Iris pigment epithelial cell (primary cell): ENCODE measurements around the gene SAV1.
"Not testable (repeated sequence)": the region's sequence is repeated elsewhere in the genome, so short reads cannot be mapped to it uniquely, and the experiment has no call there.

Experiments
- DNase-seq: peaks from one replicate; pipeline ENCODE4 v3.0.0-alpha.2; 2011; ENCODE audit warnings: low read depth

The SAV1 gene

GRCh38 chr14:50665300-50665699 is 2.8 kb downstream of the SAV1 start:
- DNase-seq: not testable (repeated sequence)

GRCh38 chr14:50664579-50664978 is 3.5 kb downstream of the SAV1 start:
- not testable (repeated sequence) for DNase-seq

GRCh38 chr14:50659327-50659974 is 8.7 kb downstream of the SAV1 start:
- no peak for DNase-seq

GRCh38 chr14:50658203-50658602 is 9.9 kb downstream of the SAV1 start:
- DNase-seq: peak; percentile 74

- DNase-seq: no peak
Measured at GRCh38 chr14:50657753-50658152, 10.4 kb downstream of the SAV1 start.

- peak; percentile 24 for DNase-seq
Measured at GRCh38 chr14:50656776-50657175, 11.3 kb downstream of the SAV1 start.

- DNase-seq: no peak
Measured at GRCh38 chr14:50649691-50650090, 18.4 kb downstream of the SAV1 start.

- peak; percentile 18 for DNase-seq
Measured at GRCh38 chr14:50647753-50648152, 20.4 kb downstream of the SAV1 start.

GRCh38 chr14:50647282-50647681 is 20.8 kb downstream of the SAV1 start:
- no peak for DNase-seq

- peak; percentile 14 for DNase-seq
Measured at GRCh38 chr14:50635141-50635540, 33.0 kb downstream of the SAV1 start.

GRCh38 chr14:50633954-50634353 is 34.2 kb downstream of the SAV1 start:
- DNase-seq: no peak

GRCh38 chr14:50631408-50631821 is 36.7 kb downstream of the SAV1 start:
- DNase-seq: no peak

GRCh38 chr14:50624947-50625346 is 43.2 kb downstream of the SAV1 start:
- not testable (repeated sequence) for DNase-seq

GRCh38 chr14:50624447-50624846 is 43.7 kb downstream of the SAV1 start:
- no peak for DNase-seq

GRCh38 chr14:50622978-50623377 is 45.1 kb downstream of the SAV1 start:
- DNase-seq: no peak

GRCh38 chr14:50620341-50620740 is 47.8 kb downstream of the SAV1 start:
- DNase-seq: peak; percentile 56

- DNase-seq: peak; percentile 51
Measured at GRCh38 chr14:50619569-50620141, 48.5 kb downstream of the SAV1 start.

GRCh38 chr14:50616275-50616674 is 51.8 kb downstream of the SAV1 start:
- no peak for DNase-seq

GRCh38 chr14:50615552-50615951 is 52.6 kb downstream of the SAV1 start:
- no peak for DNase-seq

GRCh38 chr14:50615056-50615455 is 53.0 kb downstream of the SAV1 start:
- DNase-seq: no peak

GRCh38 chr14:50612806-50613205 is 55.3 kb downstream of the SAV1 start:
- no peak for DNase-seq

GRCh38 chr14:50610465-50610864 is 57.6 kb downstream of the SAV1 start:
- DNase-seq: no peak

GRCh38 chr14:50608302-50608851 is 59.7 kb downstream of the SAV1 start:
- DNase-seq: peak; percentile 9

- DNase-seq: no peak
Measured at GRCh38 chr14:50607761-50608160, 60.3 kb downstream of the SAV1 start.
